ENCODE measurements around the gene PCNT. TPM values are rescaled to one million over a fixed set of nuclear protein-coding genes. Genes with fewer than 3 reads are reported as not detected.
"Not testable (repeated sequence)": the region's sequence is repeated elsewhere in the genome, so short reads cannot be mapped to it uniquely, and the experiment has no call there.

PCNT gene
- total and polyA plus RNA-seq, 9 of the 15 experiments (the other 6 are each of a cell fraction or from before 2014, with no cell fraction given), result 9.1 to 53.5 (median 31.3) TPM

DNA sequence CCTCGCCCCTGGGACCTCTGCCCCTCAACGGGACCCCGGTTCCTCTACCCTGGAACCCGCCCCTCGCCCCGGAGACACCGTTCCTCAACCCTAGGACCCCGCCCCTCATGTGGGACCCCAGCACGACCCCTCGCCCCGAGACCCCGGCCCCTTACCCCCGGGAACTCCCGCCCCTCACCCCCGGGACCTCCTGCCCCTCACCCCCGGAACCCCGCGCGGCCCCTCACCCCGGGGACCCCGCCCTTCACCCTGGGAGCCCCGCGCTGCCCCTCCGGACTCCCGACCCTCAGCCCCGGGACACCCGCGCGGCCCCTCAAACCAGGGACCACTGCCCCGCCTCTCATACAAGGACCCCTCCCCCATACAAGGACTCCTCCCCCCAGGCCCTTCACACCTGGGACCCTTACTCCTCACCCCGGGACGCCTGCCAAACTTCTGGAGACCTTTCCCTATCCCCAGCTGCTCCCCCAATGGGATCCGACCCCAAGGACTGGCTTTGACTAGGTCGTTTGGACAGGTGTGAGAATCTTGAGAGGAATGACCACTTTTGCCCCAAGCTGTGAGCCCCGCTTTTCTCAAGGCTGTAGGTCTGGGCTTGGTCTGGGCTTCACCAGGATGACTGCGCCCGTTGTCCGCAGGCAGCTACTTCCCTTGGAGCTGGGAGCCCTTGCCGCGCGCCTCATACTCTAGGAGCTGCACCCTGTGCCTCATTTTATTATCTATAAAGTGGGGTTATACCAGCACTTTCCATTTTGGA lies 135.6 kb downstream of the PCNT start (continued):
- TF ChIP-seq ZNF174 (CRISPR knock-in tag; IDR thresholded peaks at IDR 0.05), result no peak
- TF ChIP-seq ZNF717 (CRISPR knock-in tag; IDR thresholded peaks at IDR 0.05), result no peak
- TF ChIP-seq MXI1 (IDR thresholded peaks at IDR 0.05; ENCODE audit: low read depth, low read length), result no peak
- no peak for TF ChIP-seq SRSF1 (IDR thresholded peaks at IDR 0.05; ENCODE audit: low read depth, low read length)
- TF ChIP-seq SMARCC2 (IDR thresholded peaks at IDR 0.05; ENCODE audit: low read depth), result no peak
- no peak for TF ChIP-seq ZNF384 (IDR thresholded peaks at IDR 0.05; ENCODE audit: low read depth, low read length)
- TF ChIP-seq LCOR (CRISPR knock-in tag; IDR thresholded peaks at IDR 0.05), result no peak

DNA sequence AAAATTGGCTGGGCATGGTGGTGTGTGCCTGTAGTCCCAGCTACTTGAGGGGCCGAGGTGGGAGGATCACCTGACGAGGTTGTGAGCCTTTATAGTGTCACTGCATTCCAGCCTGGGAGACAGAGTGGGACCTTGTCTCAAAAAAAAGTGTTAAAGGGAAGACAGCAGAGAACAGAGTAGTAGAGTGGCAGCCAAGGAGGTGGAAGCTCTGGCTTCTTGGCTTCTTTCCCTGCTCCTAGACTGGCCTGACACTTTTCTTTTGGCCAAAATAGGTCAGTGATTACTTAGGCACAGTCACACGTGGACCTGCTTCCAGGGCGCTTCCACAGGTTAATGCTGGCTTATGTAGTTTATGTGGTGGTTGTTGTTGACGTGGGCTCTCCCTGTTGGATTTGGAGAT lies 138.0 kb downstream of the PCNT start:
- Histone ChIP-seq H3K4me1 (replicated peaks in 1 of 2; ENCODE audit: control insufficient read depth in 2 of 2, insufficient read depth in 2 of 2, low read length in 2 of 2) (peaks cover 8 to 18% of the 10 kb centered on the region in 2 experiments), H4K20me1 (replicated peaks; ENCODE audit: control insufficient read depth, insufficient read depth, low read length) (no peaks in the 10 kb centered on the region), H3K9me3 (replicated peaks; ENCODE audit: control insufficient read depth, insufficient read depth, low read depth, low read length) (no peaks in the 10 kb centered on the region), H3K9ac (ENCODE audit: insufficient read depth in 1 of 2, low read depth in 2 of 2, low read length in 2 of 2) (no peak overlapping the region; a peak in 1 of 4 replicates), H3K27me3 (ENCODE audit: control insufficient read depth in 2 of 2, insufficient read depth in 2 of 2, low read length in 2 of 2) (no peaks in the 10 kb centered on the region), H3K9me1 (ENCODE audit: control insufficient read depth, insufficient read depth, low read length) (no peaks in the 10 kb centered on the region), H3K36me3 (ENCODE audit: control insufficient read depth, insufficient read depth, low read length) (peaks cover 49% of the 10 kb centered on the region; the same call in 2 of the 3 replicates), H3K4me3 (no peak overlapping the region), H3K4me2 (ENCODE audit: insufficient read depth, low read length) (no peak overlapping the region), H3K79me2 (ENCODE audit: control insufficient read depth, insufficient read depth, low read length) (peaks cover 53% of the 10 kb centered on the region), H2AFZ (ENCODE audit: low read depth, low read length) (no peak overlapping the region), H3K27ac (ENCODE audit: extremely low read depth, low read depth, low read length) (0 out of 3 replicates have a peak overlapping the region, but pooled peaks have one; percentile 17)
- BruUV-seq (replicated peaks), result no TSS peak
- TF ChIP-seq, protein P1, sequence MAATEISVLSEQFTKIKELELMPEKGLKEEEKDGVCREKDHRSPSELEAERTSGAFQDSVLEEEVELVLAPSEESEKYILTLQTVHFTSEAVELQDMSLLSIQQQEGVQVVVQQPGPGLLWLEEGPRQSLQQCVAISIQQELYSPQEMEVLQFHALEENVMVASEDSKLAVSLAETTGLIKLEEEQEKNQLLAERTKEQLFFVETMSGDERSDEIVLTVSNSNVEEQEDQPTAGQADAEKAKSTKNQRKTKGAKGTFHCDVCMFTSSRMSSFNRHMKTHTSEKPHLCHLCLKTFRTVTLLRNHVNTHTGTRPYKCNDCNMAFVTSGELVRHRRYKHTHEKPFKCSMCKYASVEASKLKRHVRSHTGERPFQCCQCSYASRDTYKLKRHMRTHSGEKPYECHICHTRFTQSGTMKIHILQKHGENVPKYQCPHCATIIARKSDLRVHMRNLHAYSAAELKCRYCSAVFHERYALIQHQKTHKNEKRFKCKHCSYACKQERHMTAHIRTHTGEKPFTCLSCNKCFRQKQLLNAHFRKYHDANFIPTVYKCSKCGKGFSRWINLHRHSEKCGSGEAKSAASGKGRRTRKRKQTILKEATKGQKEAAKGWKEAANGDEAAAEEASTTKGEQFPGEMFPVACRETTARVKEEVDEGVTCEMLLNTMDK (IDR thresholded peaks at IDR 0.05; ENCODE audit: borderline replicate concordance, insufficient read depth, low read depth, low read length, poor library complexity, severe bottlenecking), result no peak
- TF ChIP-seq DPF2 (IDR thresholded peaks at IDR 0.05) (no peak), RBM25 (IDR thresholded peaks at IDR 0.05; ENCODE audit: low read depth, low read length, severe bottlenecking) (no peak), NFYB (IDR thresholded peaks at IDR 0.05; ENCODE audit: extremely low read depth, insufficient read length) (no peak), HNRNPUL1 (IDR thresholded peaks at IDR 0.05; ENCODE audit: low read length) (no peak)
- DNase-seq (ENCODE audit: extremely low read depth in 1 of 4, low spot score in 3 of 4) (no peak), FAIRE-seq (no peak), ATAC-seq (no peak)
- POLR2A ChIA-PET, result interaction anchor here (1.3 to 2.8 kb wide), 2 partner anchors 10 to 144 kb away, joined by 4 to 16 read pairs; no protein-coding TSS in a partner anchor
- CTCF ChIA-PET (ENCODE audit: low intra/inter-chr PET ratio), result no interaction called here
- in situ Hi-C loops (cut with MboI), result no loop called here
- WGBS (ENCODE audit: insufficient coverage, low coverage, missing lambda C conversion rate), result 71% methylated on average over 5 of the region's 5 CpGs
- intact Hi-C loops (cut with micrococcal nuclease), result loop anchor here (10.0 kb wide), 1 partner anchor 317 kb away; no protein-coding TSS in a partner anchor

DNA sequence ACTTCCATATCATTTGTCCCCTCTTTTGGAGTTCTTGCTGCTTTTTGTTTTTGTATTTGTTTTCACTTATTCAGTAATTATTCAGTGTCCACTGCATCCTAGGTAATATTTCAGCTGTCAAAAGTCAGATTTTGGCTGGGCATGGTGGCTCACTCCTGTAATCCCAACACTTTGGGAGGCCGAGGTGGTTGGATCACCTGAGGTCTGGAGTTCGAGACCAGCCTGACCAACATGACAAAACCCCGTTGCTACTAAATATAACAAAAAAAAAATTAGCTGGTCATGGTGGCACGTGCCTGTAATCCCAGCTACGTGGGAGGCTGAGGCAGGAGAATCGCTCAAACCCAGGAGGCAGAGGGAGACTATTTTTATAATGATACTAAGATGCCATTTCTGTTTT lies 141.2 kb downstream of the PCNT start:
- H3K9me1 ChIP-seq (ENCODE audit: control insufficient read depth, insufficient read depth, low read length); in situ Hi-C loops (cut with MboI); POLR2A ChIA-PET; BruUV-seq (replicated peaks); H3K9ac ChIP-seq (ENCODE audit: insufficient read depth in 1 of 2, low read depth in 2 of 2, low read length in 2 of 2); CTCF ChIA-PET (ENCODE audit: low intra/inter-chr PET ratio); H3K27me3 ChIP-seq (ENCODE audit: control insufficient read depth in 2 of 2, insufficient read depth in 2 of 2, low read length in 2 of 2); H4K20me1 ChIP-seq (replicated peaks; ENCODE audit: control insufficient read depth, insufficient read depth, low read length); H2AFZ ChIP-seq (ENCODE audit: low read depth, low read length); H3K27ac ChIP-seq (ENCODE audit: extremely low read depth, low read depth, low read length); H3K4me3 ChIP-seq; FAIRE-seq; ATAC-seq; H3K4me2 ChIP-seq (ENCODE audit: insufficient read depth, low read length); H3K9me3 ChIP-seq (replicated peaks; ENCODE audit: control insufficient read depth, insufficient read depth, low read depth, low read length); H3K4me1 ChIP-seq (replicated peaks in 1 of 2; ENCODE audit: control insufficient read depth in 2 of 2, insufficient read depth in 2 of 2, low read length in 2 of 2); DNase-seq (ENCODE audit: extremely low read depth in 1 of 4, low spot score in 3 of 4): not testable (repeated sequence)
- H3K79me2 ChIP-seq (ENCODE audit: control insufficient read depth, insufficient read depth, low read length), result peaks cover 26% of the 10 kb centered on the region
- H3K36me3 ChIP-seq (ENCODE audit: control insufficient read depth, insufficient read depth, low read length), result peaks cover 55% of the 10 kb centered on the region; the same call in 2 of the 3 replicates
- intact Hi-C loops (cut with micrococcal nuclease), result loop anchor here (10.0 kb wide), 1 partner anchor 320 kb away; no protein-coding TSS in a partner anchor
- WGBS (ENCODE audit: insufficient coverage, low coverage, missing lambda C conversion rate), result 82% methylated on average over 6 of the region's 6 CpGs
